K562 (cell line): ENCODE data around the gene PGGHG. TPM values are rescaled to one million over a fixed set of nuclear protein-coding genes. Genes with fewer than 3 reads are reported as not detected.

Experiments used
- CBFA2T2 ChIP-seq: fragments of 450-650 bp; conservative IDR thresholded peaks from 2 replicates; pipeline ENCODE4 v1.6.1; 2017; ENCODE audit warnings: mild to moderate bottlenecking
- HDGF ChIP-seq: fragments of 450-650 bp; IDR thresholded peaks from 2 replicates; pipeline ENCODE4 v1.6.1; 2016
- SMAD4 ChIP-seq: fragments of 250-450 bp; sonication (Bioruptor Pico); conservative IDR thresholded peaks from 2 replicates; pipeline ENCODE4 v1.8.0; 2021; ENCODE audit warnings: inconsistent platforms, mild to moderate bottlenecking, moderate library complexity
- ZNF165 ChIP-seq: fragments of 250-450 bp; sonication (Bioruptor Pico); IDR thresholded peaks from 2 replicates; pipeline ENCODE4 v1.4.0; 2020; ENCODE audit warnings: borderline replicate concordance
- ZNF324 ChIP-seq: fragments of 250-450 bp; sonication (Bioruptor Pico); IDR thresholded peaks from 2 replicates; pipeline ENCODE4 v1.4.0; 2020; ENCODE audit warnings: mild to moderate bottlenecking
- polyA plus RNA-seq, 8 experiments: library from polyadenylated mRNA; depleted of rRNA in 4 of 8; stranded (reverse) in 5 of 8; unstranded in 3 of 8; fragments of >200 nt; fragmentation: Nextera tagmentation in 2 of 8; fragmentation: Illumina TruSeq in 1 of 8; extraction: Ambion mirVana in 2 of 8; extraction: Trizol in 1 of 8; gene quantifications; 2 replicates each; pipeline versions ENCODE4 v1.2.1 to v1.2.3, GENCODE V29; 2011 to 2014; ENCODE audit warnings: inconsistent platforms in 1 of 8, missing spikeins in 1 of 8
- total RNA-seq, 7 experiments: library from RNA; depleted of rRNA in 6 of 7; stranded (reverse); fragments of >200 nt in 6 of 7; fragmentation: Illumina TruSeq in 2 of 7; extraction: Trizol in 2 of 7; gene quantifications; 2 replicates each; pipeline versions ENCODE4 v1.2.1 to v1.2.3, GENCODE V29; 2011 to 2021; ENCODE audit warnings: low replicate concordance in 1 of 7
- TF ChIP-seq, protein P1 (sequence below), 2 experiments: fragments of 200-800 bp in 1 of 2; sonication (Bioruptor generic) in 1 of 2; sonication (generic) in 1 of 2; formaldehyde crosslinking in 1 of 2; IDR thresholded peaks in 1 of 2; conservative IDR thresholded peaks in 1 of 2; 2 replicates each; pipeline versions ENCODE4 v1.5.0 to v1.6.1; 2016 to 2020; ENCODE audit warnings: missing compliant biosample characterization in 1 of 2, missing genetic modification characterization in 1 of 2, missing genetic modification reagents in 1 of 2
- TF ChIP-seq, protein P2 (sequence below): fragments of 250-450 bp; sonication (Bioruptor Pico); IDR thresholded peaks from 2 replicates; pipeline ENCODE4 v1.4.0; 2020; ENCODE audit warnings: mild to moderate bottlenecking, moderate library complexity
- TF ChIP-seq, protein P3 (sequence below): fragments of 450-650 bp; formaldehyde crosslinking; IDR thresholded peaks from 2 replicates; pipeline ENCODE4 v1.4.0; 2020; ENCODE audit warnings: mild to moderate bottlenecking

The PGGHG gene
- total and polyA plus RNA-seq, 9 of the 15 experiments (the other 6 are each of a cell fraction or from before 2014, with no cell fraction given), result 0.38 to 85.1 (median 18.1) TPM

DNA sequence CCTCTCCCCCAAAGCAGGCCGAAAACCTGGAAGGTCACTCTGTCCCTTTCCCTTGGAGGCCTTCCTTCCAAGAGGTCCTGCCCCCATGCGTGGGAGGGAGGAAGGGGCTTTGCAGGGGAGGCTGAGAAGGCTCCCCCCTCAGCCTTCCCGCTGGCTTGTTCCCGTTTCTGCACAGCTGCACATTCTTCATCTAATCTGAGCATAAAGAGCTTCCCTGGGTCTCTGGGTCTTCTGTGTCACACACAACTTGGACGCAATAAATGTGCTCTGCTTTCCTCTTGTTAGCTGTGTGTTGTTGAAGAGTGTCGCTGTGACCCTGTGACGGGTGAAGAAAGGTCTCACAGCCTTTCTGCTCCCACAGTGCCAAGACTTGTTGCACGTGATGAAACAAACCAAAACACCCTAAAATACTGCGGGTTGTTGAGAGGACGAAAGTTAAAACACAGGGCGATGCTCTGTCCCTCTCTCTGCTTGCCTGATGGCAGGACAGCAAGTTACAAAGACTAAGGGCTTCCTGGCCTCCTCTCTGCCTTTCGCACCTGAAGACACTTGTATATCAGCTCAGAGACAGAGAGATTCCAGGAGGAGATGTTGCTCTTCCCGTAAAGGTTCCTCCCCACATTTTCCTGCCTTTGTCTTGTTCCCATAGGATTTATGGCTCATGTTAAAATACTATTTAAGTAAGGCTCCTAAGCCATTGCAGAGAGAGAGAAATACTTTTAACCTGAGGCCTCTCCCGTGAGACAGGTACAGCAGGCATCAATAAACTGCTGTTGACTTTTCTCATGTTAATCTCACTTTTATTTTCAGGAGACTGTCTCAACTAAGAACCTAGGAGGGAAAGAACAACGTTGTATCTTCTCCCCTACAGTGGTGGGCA lies 47.1 kb downstream of the PGGHG start (continued):
- TF ChIP-seq, protein P1, sequence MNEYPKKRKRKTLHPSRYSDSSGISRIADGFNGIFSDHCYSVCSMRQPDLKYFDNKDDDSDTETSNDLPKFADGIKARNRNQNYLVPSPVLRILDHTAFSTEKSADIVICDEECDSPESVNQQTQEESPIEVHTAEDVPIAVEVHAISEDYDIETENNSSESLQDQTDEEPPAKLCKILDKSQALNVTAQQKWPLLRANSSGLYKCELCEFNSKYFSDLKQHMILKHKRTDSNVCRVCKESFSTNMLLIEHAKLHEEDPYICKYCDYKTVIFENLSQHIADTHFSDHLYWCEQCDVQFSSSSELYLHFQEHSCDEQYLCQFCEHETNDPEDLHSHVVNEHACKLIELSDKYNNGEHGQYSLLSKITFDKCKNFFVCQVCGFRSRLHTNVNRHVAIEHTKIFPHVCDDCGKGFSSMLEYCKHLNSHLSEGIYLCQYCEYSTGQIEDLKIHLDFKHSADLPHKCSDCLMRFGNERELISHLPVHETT (CRISPR knock-in tag; conservative IDR thresholded peaks at IDR 0.05 in 1 of 2, IDR thresholded peaks at IDR 0.05 in 1 of 2), result peak in 1 of 2 experiments; percentile 50; a peak in 1 of 4 replicates
- TF ChIP-seq CBFA2T2 (no peak), SMAD4 (CRISPR knock-in tag) (peak; percentile 29; the same call in 1 of the 2 replicates), ZNF324 (CRISPR knock-in tag) (no peak), ZNF165 (no peak), HDGF (no peak)
- TF ChIP-seq, protein P2, sequence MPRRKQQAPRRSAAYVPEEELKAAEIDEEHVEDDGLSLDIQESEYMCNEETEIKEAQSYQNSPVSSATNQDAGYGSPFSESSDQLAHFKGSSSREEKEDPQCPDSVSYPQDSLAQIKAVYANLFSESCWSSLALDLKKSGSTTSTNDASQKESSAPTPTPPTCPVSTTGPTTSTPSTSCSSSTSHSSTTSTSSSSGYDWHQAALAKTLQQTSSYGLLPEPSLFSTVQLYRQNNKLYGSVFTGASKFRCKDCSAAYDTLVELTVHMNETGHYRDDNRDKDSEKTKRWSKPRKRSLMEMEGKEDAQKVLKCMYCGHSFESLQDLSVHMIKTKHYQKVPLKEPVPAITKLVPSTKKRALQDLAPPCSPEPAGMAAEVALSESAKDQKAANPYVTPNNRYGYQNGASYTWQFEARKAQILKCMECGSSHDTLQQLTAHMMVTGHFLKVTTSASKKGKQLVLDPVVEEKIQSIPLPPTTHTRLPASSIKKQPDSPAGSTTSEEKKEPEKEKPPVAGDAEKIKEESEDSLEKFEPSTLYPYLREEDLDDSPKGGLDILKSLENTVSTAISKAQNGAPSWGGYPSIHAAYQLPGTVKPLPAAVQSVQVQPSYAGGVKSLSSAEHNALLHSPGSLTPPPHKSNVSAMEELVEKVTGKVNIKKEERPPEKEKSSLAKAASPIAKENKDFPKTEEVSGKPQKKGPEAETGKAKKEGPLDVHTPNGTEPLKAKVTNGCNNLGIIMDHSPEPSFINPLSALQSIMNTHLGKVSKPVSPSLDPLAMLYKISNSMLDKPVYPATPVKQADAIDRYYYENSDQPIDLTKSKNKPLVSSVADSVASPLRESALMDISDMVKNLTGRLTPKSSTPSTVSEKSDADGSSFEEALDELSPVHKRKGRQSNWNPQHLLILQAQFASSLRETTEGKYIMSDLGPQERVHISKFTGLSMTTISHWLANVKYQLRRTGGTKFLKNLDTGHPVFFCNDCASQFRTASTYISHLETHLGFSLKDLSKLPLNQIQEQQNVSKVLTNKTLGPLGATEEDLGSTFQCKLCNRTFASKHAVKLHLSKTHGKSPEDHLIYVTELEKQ, result no peak
- TF ChIP-seq, protein P3, sequence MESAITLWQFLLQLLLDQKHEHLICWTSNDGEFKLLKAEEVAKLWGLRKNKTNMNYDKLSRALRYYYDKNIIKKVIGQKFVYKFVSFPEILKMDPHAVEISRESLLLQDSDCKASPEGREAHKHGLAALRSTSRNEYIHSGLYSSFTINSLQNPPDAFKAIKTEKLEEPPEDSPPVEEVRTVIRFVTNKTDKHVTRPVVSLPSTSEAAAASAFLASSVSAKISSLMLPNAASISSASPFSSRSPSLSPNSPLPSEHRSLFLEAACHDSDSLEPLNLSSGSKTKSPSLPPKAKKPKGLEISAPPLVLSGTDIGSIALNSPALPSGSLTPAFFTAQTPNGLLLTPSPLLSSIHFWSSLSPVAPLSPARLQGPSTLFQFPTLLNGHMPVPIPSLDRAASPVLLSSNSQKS, result no peak
